Testis (tissue), 2 donors: ENCODE data around the gene AIG1.

Experiments used
- CTCF ChIP-seq, 3 experiments: fragments of 450-650 bp in 2 of 3; fragments of 200-600 bp in 1 of 3; sonication (generic) in 1 of 3; IDR thresholded peaks; one replicate each; pipeline ENCODE4 v1.5.1; 2016 to 2019; ENCODE audit warnings: antibody characterized with exemption in 3 of 3, mild to moderate bottlenecking in 2 of 3, moderate library complexity in 1 of 3
- POLR2A ChIP-seq: fragments of 450-650 bp; IDR thresholded peaks from one replicate; pipeline ENCODE4 v1.6.1; 2017; ENCODE audit warnings: antibody characterized with exemption, mild to moderate bottlenecking, moderate library complexity

- TF ChIP-seq CTCF (IDR thresholded peaks at IDR 0.05) (no peak), POLR2A (no peak)
Observed at GRCh38 chr6:143323729-143324470, 263.2 kb downstream of the AIG1 start.
